Adrenal gland (tissue), 5 donors: ENCODE measurements around the gene KLHL2.

Source experiments
- CTCF ChIP-seq, 6 experiments: fragments of 450-650 bp in 4 of 6; fragments of 200-600 bp in 2 of 6; sonication (generic) in 1 of 6; IDR thresholded peaks; 1 replicate in 5 of 6; 2 replicates in 1 of 6; pipeline versions ENCODE4 v1.5.1 to v1.8.0; 2016 to 2021; ENCODE audit warnings: antibody characterized with exemption in 6 of 6, mild to moderate bottlenecking in 2 of 6, moderate library complexity in 1 of 6
- POLR2A ChIP-seq, 2 donors: fragments of 450-650 bp; IDR thresholded peaks; one replicate each; pipeline ENCODE4 v1.6.1; 2017; ENCODE audit warnings: antibody characterized with exemption in 2 of 2, mild to moderate bottlenecking in 2 of 2, moderate library complexity in 1 of 2
- donor health status: DM: no; HTN: no; CAD: no.

DNA sequence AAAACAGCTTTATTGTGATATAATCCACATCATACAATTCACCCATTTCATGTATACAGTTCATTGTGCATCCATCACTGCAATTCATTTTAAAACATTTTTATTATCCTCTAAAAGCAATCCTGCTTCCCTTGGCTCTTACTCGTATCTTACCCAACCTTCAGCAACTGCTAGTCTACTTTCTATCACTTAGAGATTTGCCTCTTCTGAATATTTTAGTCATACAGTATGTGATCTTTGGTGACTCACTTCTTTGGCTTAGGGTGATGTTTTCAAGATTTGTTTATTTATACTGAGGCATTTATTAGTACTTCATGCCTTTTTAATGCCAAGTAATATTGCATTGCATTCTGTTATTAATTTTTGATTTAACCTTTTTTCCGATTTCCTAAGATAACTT, 105.1 kb downstream of the KLHL2 start:
- TF ChIP-seq CTCF (IDR thresholded peaks at IDR 0.05) (no peak), POLR2A (IDR thresholded peaks at IDR 0.05) (no peak)
